Measurements from ENCODE around the gene CILP2. TPM values are rescaled to one million over a fixed set of nuclear protein-coding genes. Genes with fewer than 3 reads are reported as not detected.

The CILP2 gene
- total RNA-seq, 1 experiment from 2014 or later, result 2.0 TPM

DNA sequence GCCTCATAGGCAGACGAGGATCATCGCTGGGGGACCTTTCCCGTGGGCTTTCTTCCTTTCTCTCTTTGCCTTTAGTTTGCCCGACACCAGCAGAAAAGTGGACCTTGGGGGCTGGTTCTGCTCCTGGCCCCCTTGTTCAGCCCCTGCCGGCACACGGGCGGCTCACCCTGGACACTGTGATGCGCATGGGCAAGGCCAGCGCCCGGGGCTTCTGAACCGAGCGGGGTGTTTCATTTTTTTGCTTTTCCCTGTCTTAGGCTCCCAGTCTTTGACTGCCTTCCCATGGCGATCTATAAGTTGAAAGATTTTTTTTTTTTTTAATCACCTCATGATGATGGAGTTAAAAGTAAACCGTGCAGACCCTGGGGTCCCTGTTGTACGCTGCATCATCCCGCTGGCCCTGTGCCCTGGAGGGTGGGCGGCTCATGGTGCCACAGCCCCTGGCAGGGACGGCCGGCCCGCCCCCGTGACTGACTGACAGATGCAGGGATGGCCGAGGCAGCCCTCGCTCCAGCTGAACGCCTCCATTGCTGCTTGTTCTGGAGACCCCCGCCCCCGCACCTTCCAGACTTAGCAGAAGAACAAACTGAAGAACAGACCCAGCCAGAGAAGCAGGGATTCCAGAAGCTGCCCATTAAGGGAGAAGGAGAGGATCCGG lies 32.3 kb upstream of the CILP2 start:
- H3K9me3 ChIP-seq (ENCODE audit: low read length), result no peaks in the 10 kb centered on the region
- intact Hi-C loops (cut with micrococcal nuclease), result no loop called here
- CTCF ChIA-PET, result no interaction called here

DNA sequence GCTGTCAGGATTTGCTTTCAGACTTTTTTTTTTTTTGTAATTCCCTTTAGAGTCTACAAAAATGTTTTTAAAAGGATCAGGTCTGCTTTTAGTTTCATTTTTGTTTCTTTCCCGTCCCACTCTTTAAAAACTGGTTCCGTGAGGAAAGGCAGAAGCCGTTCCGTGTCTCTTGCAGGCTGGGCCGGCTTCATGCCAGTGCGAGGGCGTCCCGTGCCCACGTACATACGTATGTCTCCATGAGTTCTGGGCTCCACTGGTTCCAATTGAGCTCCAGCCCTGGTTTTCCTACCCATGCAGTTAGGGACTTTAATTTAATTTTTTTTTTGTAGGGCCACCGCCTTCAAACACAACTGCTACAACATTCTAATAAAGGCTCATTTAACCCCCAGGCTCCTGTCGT lies 31.5 kb upstream of the CILP2 start:
- CTCF ChIA-PET, result no interaction called here
- Histone ChIP-seq H4K20me1 (ENCODE audit: low read length) (no peaks in the 10 kb centered on the region), H3K9me2 (replicated peaks; ENCODE audit: low read length) (no peaks in the 10 kb centered on the region), H3K9ac (ENCODE audit: low read length) (no peak overlapping the region), H3K27ac (ENCODE audit: low read length) (no peak overlapping the region), H3K4me3 (ENCODE audit: low read length) (no peak overlapping the region), H3K36me3 (ENCODE audit: low read depth, low read length) (peaks cover 25% of the 10 kb centered on the region), H3K4me1 (ENCODE audit: insufficient read depth, low read length) (no peaks in the 10 kb centered on the region), H3K27me3 (ENCODE audit: low read length) (no peaks in the 10 kb centered on the region), H3F3A (ENCODE audit: low read length, unreplicated experiment) (no peaks in the 10 kb centered on the region), H2AFZ (ENCODE audit: low read length) (no peak overlapping the region), H3K9me3 (ENCODE audit: low read length) (no peaks in the 10 kb centered on the region), H3K79me2 (ENCODE audit: low read length) (no peaks in the 10 kb centered on the region), H3K4me2 (ENCODE audit: low read length) (no peak overlapping the region)
- DNase-seq (no peak), ATAC-seq (no peak)
- TF ChIP-seq EZH2phosphoT487 (IDR thresholded peaks at IDR 0.05; ENCODE audit: borderline replicate concordance, low read length) (no peak), EZH2 (IDR thresholded peaks at IDR 0.05; ENCODE audit: low read length, unreplicated experiment) (no peak)
- TF ChIP-seq, protein P1, sequence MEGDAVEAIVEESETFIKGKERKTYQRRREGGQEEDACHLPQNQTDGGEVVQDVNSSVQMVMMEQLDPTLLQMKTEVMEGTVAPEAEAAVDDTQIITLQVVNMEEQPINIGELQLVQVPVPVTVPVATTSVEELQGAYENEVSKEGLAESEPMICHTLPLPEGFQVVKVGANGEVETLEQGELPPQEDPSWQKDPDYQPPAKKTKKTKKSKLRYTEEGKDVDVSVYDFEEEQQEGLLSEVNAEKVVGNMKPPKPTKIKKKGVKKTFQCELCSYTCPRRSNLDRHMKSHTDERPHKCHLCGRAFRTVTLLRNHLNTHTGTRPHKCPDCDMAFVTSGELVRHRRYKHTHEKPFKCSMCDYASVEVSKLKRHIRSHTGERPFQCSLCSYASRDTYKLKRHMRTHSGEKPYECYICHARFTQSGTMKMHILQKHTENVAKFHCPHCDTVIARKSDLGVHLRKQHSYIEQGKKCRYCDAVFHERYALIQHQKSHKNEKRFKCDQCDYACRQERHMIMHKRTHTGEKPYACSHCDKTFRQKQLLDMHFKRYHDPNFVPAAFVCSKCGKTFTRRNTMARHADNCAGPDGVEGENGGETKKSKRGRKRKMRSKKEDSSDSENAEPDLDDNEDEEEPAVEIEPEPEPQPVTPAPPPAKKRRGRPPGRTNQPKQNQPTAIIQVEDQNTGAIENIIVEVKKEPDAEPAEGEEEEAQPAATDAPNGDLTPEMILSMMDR (conservative IDR thresholded peaks at IDR 0.05; ENCODE audit: low read depth, low read length), result no peak
- POLR2A ChIA-PET (ENCODE audit: unreplicated experiment), result no interaction called here
- intact Hi-C loops (cut with micrococcal nuclease), result no loop called here
- BruUV-seq (replicated peaks), result TSS peak; percentile 20

More for the DNA sequence above, 32.3 kb upstream of the CILP2 start:
- no peak for DNase-seq
- no TSS peak for BruUV-seq (replicated peaks)
- no peak for ATAC-seq
- H2AFZ ChIP-seq (ENCODE audit: low read length), result no peak overlapping the region
- POLR2A ChIA-PET (ENCODE audit: unreplicated experiment), result no interaction called here
- H4K20me1 ChIP-seq (ENCODE audit: low read length), result no peaks in the 10 kb centered on the region
- no peak overlapping the region for H3K4me3 ChIP-seq (ENCODE audit: low read length)
- H3K4me1 ChIP-seq (ENCODE audit: insufficient read depth, low read length), result no peaks in the 10 kb centered on the region
- H3K9me2 ChIP-seq (replicated peaks; ENCODE audit: low read length), result no peaks in the 10 kb centered on the region
- no peaks in the 10 kb centered on the region for H3K27me3 ChIP-seq (ENCODE audit: low read length)
- H3K36me3 ChIP-seq (ENCODE audit: low read depth, low read length), result peaks cover 25% of the 10 kb centered on the region
- no peak overlapping the region for H3K9ac ChIP-seq (ENCODE audit: low read length)
- no peaks in the 10 kb centered on the region for H3F3A ChIP-seq (ENCODE audit: low read length, unreplicated experiment)
- H3K27ac ChIP-seq (ENCODE audit: low read length), result no peak overlapping the region
- TF ChIP-seq EZH2 (IDR thresholded peaks at IDR 0.05; ENCODE audit: low read length, unreplicated experiment) (no peak), EZH2phosphoT487 (IDR thresholded peaks at IDR 0.05; ENCODE audit: borderline replicate concordance, low read length) (no peak)
- TF ChIP-seq, protein P1 (conservative IDR thresholded peaks at IDR 0.05; ENCODE audit: low read depth, low read length), result no peak
- H3K79me2 ChIP-seq (ENCODE audit: low read length), result no peaks in the 10 kb centered on the region
- H3K4me2 ChIP-seq (ENCODE audit: low read length), result no peak overlapping the region

DNA sequence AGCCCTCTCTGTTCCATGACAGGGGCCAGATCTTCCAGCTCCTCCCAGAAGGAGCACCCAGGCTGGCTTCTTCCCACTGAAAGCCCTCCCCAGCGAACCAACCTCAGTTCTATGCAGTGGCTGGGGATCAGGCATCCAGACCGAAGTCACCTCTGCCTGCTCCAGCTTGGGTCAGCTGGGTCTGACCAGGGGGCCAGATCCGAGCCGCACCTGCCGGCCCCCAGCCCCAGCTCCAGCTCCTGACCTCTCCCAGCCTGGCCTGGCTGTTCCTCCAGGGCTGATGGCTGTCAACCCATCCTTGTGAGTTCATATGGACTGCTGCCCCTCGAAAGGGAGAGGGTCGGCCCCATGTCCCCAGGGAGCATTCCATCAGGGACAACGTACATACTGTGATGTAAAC lies 30.7 kb upstream of the CILP2 start:
- CTCF ChIA-PET, result interaction anchor here (0.6 kb wide), 1 partner anchor 539 kb away, joined by 4 read pairs; no protein-coding TSS in a partner anchor
- BruUV-seq (replicated peaks), result no TSS peak
- no peaks in the 10 kb centered on the region for H4K20me1 ChIP-seq (ENCODE audit: low read length)
- ATAC-seq (no peak), DNase-seq (no peak)
- no peaks in the 10 kb centered on the region for H3K9me3 ChIP-seq (ENCODE audit: low read length)
- no peaks in the 10 kb centered on the region for H3K79me2 ChIP-seq (ENCODE audit: low read length)
- no peaks in the 10 kb centered on the region for H3K4me1 ChIP-seq (ENCODE audit: insufficient read depth, low read length)
- H3K9ac ChIP-seq (ENCODE audit: low read length), result no peak overlapping the region
- TF ChIP-seq EZH2phosphoT487 (IDR thresholded peaks at IDR 0.05; ENCODE audit: borderline replicate concordance, low read length) (no peak), EZH2 (IDR thresholded peaks at IDR 0.05; ENCODE audit: low read length, unreplicated experiment) (no peak)
- TF ChIP-seq, protein P1 (conservative IDR thresholded peaks at IDR 0.05; ENCODE audit: low read depth, low read length), result no peak
- H3K4me3 ChIP-seq (ENCODE audit: low read length), result no peak overlapping the region
- H3K9me2 ChIP-seq (replicated peaks; ENCODE audit: low read length), result no peaks in the 10 kb centered on the region
- H3K27ac ChIP-seq (ENCODE audit: low read length), result no peak overlapping the region
- POLR2A ChIA-PET (ENCODE audit: unreplicated experiment), result no interaction called here
- no peaks in the 10 kb centered on the region for H3F3A ChIP-seq (ENCODE audit: low read length, unreplicated experiment)
- intact Hi-C loops (cut with micrococcal nuclease), result no loop called here
- peaks cover 25% of the 10 kb centered on the region for H3K36me3 ChIP-seq (ENCODE audit: low read depth, low read length)
- H3K4me2 ChIP-seq (ENCODE audit: low read length), result no peak overlapping the region
- no peak overlapping the region for H2AFZ ChIP-seq (ENCODE audit: low read length)
- H3K27me3 ChIP-seq (ENCODE audit: low read length), result no peaks in the 10 kb centered on the region

All from PC-3 (cell line).